GOT3 (cell line): ENCODE data around the gene DNASE2.
A peak's percentile ranks its signal among the peaks of the same experiment; 100 is the strongest.
"Not testable (repeated sequence)": the region's sequence is repeated elsewhere in the genome, so short reads cannot be mapped to it uniquely, and the experiment has no call there.

Experiments used
- DNase-seq: peaks from one replicate; lab custom pipeline; 2025; ENCODE audit warnings: mixed read lengths; lab: John Stamatoyannopoulos, UW

The DNASE2 gene

GRCh38 chr19:12881172-12881808 lies at the start of gene DNASE2:
Gene DNASE2, minus strand, starts transcription at chr19:12881449. Its CDS starts 74 bp downstream, at chr19:12881375.
- peak; percentile 71 for DNase-seq

DNA sequence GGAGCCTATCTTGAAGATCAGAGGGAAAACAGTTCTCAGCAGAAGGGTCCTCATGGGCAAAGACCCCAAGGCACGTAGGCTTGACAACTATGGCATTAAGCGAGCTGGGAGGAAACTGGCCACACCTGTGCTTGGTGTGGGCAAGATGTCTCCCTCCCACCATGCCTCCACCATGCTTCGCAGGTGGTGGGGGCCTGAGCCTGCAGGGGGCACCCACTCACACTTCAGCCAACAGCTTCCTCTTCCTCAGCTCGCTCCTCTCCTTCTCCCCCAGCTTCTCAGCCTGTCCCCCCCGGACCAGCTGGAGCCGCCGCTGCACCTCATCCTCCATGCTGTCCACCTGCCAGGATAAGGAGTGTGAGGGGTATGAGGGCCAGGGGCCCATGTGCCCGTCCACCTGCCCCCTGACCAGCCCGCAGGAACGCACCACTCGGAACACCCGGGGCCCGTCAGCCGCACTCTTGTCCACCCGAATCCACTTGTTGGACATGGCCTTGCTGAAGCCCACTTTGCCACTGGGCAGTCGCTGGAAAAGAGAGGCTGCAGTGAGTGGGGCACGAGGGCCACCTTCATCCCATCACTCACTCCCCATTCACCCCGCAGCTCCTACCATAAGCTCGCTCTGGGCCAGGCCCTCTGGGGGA lies 48.9 kb upstream of the DNASE2 start:
- DNase-seq: no peak

- no peak for DNase-seq
These were observed 43.5 kb upstream of the DNASE2 start for GRCh38 chr19:12924621-12925310.

DNA sequence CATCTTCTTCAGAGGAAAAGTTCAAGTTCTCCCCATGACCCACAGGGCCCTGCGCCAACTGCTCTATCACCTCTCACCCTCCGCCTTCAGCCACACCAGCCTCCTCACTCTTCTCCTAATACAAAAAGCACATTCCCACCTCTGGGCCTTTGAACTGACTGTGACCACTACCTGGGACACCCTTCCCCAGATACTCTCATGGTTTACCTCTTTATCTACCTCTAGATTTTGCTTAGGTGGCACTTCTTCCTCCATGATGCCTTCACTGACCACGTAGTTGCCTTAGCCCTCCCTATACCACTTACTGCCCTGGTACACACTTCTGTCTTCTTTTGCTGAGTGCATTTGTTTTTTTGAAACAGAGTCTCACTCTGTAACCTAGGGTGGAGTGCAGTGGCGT lies 41.7 kb upstream of the DNASE2 start:
- DNase-seq: no peak

DNA sequence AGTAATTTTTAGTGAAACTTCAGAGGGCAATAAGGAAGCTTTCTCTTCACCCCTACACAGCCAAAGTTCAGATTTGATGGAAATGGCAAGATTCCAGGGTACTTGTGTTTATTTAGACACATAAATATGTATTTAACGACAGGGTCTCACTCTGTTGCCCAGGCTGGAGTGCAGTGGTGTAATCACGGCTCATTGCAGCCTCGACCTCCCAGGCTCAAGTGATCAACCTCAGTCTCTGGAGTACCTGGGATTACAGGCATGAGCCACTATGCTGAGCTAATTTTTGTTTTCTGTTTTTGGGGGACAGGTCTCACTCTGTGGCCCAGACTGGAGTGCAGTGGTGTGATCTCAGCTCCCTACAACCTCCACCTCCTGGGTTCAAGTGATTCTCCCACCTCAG lies 39.8 kb upstream of the DNASE2 start:
- DNase-seq: no peak

- no peak for DNase-seq
These were observed 37.0 kb upstream of the DNASE2 start for GRCh38 chr19:12918253-12918652.

DNA sequence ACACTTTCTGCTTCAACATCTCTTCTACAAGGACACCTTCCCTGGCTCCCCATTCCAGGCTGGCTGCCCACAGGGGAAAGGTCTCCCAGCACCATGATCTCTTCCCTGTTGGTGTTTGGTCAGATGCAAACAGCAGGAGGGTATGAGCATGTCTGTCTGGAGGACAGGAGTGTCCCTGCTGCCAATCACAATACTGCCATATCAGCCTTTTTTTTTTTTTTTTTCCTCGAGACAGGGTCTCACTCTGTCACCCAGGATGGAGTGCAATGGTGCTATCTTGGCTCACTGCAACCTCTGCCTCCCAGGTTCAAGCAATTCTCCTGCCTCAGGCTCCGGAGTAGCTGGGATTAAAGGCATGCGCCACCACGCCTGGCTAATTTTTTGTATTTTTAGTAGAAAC lies 34.6 kb upstream of the DNASE2 start:
- not testable (repeated sequence) for DNase-seq

DNA sequence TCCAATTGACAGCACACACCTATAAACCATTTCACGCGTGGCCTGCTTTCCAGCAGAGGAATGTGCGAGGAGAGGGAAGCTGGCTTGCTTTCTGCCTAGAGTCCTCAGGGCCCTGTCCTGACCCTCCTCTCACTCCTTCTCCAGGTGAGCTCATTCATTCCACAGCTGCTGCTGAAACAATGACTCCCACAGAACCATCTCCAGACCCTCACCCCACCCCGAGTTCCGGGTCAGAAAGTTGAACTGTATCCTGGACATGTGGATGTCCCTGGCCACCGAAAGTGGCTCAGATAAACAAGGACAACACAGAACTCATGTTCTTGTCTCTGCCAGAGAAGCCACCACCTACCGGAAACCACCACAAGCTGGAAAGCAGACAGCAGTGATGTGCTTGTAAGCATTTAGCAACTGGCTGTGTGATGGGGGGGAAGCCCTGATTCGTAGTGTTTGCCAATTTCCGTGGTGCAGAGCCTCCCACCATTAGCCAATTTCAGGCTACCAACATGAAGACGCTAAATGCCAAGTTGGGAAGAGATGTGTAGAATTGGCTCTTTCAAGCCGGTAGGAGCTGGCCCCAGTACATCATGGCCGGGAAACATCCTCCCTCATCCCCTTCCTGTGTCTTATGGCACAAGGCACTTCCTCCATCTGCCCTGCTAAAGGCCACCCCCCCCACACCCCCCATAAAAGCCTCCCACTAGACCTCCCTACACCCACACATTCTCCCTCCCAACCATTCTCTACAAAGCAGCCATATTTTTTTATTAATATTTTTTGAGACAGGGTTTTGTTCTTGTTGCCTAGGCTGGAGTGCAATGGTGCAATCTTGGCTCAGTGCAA lies 32.8 kb upstream of the DNASE2 start:
- DNase-seq: no peak

DNA sequence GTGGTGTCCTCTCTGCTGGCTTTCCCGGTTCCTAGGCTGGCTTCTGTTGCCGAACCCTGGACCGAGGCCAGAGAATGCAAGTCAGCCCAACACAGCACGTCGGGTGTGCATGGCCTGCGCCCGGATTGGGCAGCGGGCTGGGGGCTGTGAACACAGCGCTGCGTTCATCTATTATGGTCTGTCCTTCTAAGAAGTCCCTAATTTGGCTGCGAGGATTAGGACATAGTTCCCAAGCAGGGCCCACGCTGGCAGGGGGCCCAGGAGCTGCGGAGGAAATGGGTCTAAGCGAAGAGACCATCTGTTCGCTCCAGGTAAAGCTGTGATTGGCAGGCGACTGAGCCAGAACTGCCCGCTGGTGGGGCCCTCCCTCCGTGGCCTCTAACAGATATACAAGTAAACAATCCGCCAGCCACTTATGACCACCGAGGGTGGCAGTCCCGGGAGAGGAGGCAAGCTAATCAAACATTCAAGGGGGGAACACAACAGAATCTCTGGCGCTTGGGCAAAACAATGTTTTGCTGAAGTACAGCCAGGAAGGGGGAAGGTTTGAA lies 31.8 kb upstream of the DNASE2 start:
- no peak for DNase-seq

DNA sequence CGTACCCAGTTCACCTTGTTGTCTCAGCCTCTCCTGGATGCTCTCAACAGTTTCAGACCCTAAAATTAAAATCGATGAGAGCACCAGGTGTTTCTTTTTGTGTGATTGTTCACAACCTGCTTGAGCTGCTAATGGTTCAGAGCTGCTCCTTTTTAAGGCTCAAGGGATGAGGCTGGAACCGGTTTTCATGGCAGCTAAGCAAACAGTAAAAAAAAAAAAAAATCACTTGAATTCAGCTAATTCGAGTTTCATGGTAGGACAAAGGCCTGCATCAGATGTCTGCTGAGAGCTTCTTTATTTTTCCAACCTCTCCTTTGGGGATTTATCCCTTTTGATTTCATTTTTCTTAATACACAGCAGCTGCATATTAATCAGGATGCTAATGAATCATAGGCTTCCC lies 31.3 kb upstream of the DNASE2 start:
- no peak for DNase-seq

GRCh38 chr19:12907166-12907565 lies 25.9 kb upstream of the DNASE2 start:
- DNase-seq: no peak

- DNase-seq: no peak
These were observed 18.8 kb upstream of the DNASE2 start for GRCh38 chr19:12899891-12900518.

DNA sequence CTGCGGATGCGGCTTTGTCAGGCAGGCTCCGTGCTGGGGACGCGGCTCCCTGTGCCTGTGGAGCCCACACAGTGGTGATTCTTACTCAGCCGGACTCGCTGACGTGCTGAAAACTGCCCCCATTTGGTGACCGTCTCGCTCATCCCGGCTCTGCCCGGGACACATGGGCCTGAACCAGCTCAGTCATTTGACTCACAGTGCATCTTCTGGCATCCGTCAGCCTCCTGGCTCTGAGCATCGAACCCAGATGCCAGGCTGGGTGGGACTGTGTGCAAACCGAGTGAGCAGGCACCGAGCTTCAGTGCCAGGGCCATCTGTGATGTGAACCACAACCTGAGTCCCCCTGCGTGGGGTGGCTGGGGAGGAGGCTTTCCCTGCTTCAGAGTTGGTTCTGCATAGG lies 15.2 kb upstream of the DNASE2 start:
- no peak for DNase-seq

DNA sequence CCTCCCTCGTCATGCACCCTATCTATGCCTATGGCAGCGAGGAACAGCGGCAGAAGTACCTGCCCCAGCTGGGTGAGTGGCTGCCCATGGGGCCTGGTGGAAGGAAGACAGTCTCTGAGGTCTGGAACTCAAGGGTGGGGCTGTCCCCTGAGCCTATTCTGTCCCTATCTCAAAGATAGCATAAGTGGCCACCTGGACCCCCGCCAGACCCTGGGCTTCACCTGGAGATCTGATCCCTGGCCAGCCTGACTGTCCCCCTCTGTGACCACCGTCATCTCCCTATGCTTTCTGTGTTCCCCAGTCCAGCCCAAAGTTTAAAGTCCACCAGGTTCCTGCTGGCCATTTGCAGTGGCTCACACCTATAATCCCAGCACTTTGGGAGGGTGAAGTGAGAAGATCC lies 12.3 kb upstream of the DNASE2 start:
- no peak for DNase-seq

DNA sequence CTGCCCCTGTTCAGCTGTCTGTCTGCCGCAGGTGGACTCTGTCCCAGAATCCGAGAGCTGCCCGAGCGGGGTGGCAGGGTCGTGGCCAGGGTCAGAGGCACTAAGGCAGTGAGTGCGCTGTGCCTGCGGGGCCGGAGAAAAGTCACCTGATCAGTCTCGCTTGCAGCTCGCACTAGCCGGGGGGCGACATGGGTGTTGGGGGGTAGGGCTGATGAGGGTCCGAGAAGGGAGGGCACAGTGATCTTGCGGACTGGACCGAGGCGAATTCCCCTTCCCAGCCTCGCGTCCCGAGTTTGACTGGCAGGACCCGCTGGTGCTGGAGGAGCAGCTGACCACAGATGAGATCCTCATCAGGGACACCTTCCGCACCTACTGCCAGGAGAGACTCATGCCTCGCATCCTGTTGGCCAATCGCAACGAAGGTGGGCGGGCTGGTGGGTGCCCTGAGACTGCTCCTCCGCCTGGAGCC lies 10.3 kb upstream of the DNASE2 start:
- DNase-seq: no peak

- DNase-seq: peak; percentile 87
These were observed 9.7 kb upstream of the DNASE2 start, which contains the start of gene GCDH for GRCh38 chr19:12890787-12891552. Gene GCDH, plus strand, starts transcription at chr19:12891160. Its CDS starts 145 bp downstream, at chr19:12891305.

DNA sequence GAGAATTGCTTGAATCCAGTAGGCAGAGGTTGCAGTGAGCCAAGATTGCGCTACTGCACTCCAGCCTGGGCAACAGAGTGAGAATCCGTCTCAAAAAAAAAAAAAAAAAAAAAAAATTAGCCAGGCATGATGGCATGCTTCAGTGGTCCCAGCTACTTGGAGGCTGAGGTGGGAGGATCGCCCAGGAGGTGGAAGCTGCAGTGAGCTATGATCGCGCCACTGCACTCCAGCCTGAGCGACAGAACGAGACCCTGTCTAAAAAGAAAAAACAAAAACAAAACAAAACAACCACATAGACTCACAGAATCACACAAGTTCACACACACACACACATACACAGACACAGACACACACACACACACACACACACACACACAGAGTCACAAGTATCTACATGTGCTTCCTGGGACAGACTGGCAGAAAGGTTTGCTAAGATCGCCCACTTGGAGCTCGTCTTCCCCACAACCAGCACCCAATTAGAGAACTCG lies 9.1 kb upstream of the DNASE2 start:
- not testable (repeated sequence) for DNase-seq

GRCh38 chr19:12888006-12888603 lies 6.9 kb upstream of the DNASE2 start:
- DNase-seq: no peak

DNA sequence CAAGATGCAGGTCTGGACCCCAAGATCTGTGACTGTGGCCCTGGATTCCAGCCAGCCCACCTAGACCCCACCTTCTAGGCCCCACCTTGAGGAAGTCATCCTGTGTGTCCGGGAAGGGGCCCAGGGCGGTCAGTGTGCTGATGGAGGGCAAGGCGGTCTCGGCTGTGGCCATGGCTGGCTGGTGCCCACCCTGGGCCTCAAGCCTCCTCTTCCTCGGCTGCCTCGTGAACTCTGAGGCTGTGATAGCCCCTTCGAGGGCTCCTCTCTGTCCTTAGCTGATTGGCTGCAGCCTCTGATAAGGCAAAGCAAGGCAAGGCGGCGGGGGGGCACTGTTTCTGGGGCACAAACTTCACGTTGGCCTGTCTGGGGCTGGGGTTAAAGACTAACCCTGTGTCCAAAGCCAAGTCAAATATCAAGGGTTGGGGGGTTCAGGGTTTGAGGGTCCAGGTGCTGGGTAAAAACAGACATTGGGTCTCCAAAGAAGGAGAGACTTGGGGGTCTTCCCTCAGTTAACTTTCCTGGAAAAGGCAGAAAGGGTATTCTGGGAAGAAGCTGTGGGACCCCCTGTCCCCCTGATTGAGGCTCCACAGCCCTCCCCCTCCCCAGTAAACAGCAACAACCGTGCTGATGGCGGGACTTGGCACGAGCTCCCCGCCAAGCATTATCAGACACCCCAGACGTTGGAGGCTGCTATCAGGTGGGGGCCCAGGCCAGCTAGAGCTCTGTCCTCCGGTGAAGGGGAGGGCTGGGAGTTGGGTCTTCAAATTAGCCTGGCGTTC lies 5.9 kb upstream of the DNASE2 start, which contains the start of gene KLF1:
KLF1 (minus strand) TSS at position 233 of the 779 bp plus-strand sequence; CDS start at position 172, 61 bp downstream.
- DNase-seq: no peak
